ENCODE data around the gene ABLIM3.

GRCh38 chr5:149277801-149278200 is 136.5 kb downstream of the ABLIM3 start:
- TF ChIP-seq SUZ12 (IDR thresholded peaks at IDR 0.05; ENCODE audit: extremely low read depth, insufficient read depth, insufficient read length): no peak
- no peak for TF ChIP-seq YY1 (IDR thresholded peaks at IDR 0.05; ENCODE audit: insufficient read depth, insufficient read length)
- TF ChIP-seq ZNF274 (IDR thresholded peaks at IDR 0.05; ENCODE audit: low read depth, low read length): no peak
